Measurements from ENCODE around the gene FAM216B.

DNA sequence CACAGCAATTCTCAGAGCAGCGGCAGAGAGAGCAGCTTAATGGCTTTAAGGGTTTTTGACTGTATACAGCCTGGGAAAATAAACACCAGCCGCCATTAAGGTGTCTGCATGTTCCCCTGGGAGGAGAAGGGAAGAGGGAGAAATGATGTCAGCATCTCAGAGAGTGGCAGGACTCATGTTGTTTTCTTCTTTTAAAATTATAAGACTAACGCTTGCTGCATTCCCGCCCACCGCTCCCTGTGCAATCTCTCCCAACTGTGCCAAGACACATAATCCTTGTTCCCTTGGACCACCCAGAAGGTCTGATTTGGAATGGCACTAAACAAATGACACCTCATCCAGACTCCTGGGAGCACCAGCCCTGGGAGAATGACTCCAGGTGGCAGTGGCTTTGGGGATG lies 27.7 kb upstream of the FAM216B start:
- TF ChIP-seq, protein P1, sequence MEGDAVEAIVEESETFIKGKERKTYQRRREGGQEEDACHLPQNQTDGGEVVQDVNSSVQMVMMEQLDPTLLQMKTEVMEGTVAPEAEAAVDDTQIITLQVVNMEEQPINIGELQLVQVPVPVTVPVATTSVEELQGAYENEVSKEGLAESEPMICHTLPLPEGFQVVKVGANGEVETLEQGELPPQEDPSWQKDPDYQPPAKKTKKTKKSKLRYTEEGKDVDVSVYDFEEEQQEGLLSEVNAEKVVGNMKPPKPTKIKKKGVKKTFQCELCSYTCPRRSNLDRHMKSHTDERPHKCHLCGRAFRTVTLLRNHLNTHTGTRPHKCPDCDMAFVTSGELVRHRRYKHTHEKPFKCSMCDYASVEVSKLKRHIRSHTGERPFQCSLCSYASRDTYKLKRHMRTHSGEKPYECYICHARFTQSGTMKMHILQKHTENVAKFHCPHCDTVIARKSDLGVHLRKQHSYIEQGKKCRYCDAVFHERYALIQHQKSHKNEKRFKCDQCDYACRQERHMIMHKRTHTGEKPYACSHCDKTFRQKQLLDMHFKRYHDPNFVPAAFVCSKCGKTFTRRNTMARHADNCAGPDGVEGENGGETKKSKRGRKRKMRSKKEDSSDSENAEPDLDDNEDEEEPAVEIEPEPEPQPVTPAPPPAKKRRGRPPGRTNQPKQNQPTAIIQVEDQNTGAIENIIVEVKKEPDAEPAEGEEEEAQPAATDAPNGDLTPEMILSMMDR (conservative IDR thresholded peaks at IDR 0.05; ENCODE audit: low read length), result no peak
- TF ChIP-seq EZH2phosphoT487 (IDR thresholded peaks at IDR 0.05; ENCODE audit: borderline replicate concordance), result no peak

Data from Loucy (cell line).